ENCODE data around the gene ROCK2.

DNA sequence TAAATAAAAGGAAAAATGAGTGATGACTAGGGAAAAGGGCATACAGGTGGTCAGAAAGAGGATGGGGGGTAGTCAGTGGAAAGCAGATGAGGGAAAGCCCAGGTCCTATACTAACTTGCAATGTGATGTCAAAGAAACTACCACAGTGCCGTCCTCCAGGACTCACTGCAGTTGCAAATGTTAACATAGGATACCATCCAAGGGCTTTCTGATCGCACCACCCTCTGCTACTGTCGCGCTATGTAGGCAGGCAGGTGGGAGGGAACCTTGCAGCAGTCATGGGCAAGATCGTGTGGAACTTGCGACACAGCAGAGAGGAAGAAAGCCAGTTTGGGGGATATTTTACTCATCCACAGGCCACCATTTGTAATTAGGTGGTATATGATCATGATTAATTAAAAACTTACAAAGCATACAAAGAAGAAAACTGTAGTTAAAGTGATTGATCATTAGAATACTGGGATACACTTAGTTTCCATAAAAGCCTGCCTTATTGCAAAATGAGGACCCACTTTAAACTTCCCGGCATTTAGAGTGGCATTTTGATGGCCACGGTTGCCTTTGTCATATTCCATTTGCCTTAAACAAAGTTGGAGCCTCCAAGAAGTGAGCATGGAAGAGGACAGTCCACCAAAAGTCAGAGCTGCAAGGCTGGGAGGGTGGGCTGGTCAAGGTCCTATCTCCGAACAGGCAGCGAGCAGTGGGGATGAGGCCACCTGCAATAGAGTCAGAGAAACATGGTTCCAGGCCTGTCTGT lies 8.5 kb upstream of the ROCK2 start:
- TF ChIP-seq, protein P1, sequence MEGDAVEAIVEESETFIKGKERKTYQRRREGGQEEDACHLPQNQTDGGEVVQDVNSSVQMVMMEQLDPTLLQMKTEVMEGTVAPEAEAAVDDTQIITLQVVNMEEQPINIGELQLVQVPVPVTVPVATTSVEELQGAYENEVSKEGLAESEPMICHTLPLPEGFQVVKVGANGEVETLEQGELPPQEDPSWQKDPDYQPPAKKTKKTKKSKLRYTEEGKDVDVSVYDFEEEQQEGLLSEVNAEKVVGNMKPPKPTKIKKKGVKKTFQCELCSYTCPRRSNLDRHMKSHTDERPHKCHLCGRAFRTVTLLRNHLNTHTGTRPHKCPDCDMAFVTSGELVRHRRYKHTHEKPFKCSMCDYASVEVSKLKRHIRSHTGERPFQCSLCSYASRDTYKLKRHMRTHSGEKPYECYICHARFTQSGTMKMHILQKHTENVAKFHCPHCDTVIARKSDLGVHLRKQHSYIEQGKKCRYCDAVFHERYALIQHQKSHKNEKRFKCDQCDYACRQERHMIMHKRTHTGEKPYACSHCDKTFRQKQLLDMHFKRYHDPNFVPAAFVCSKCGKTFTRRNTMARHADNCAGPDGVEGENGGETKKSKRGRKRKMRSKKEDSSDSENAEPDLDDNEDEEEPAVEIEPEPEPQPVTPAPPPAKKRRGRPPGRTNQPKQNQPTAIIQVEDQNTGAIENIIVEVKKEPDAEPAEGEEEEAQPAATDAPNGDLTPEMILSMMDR (IDR thresholded peaks at IDR 0.05) = no peak
- no peak for TF ChIP-seq POLR2A (IDR thresholded peaks at IDR 0.05)

All from sigmoid colon (tissue), 3 donors.